Inferior parietal cortex (tissue), 1 donor: ENCODE results near the gene SOX30.

ENCODE experiments used
- DNase-seq: peaks from one replicate; pipeline ENCODE4 v3.0.0-alpha.2; 2016; ENCODE audit errors: extremely low spot score

Gene SOX30

DNA sequence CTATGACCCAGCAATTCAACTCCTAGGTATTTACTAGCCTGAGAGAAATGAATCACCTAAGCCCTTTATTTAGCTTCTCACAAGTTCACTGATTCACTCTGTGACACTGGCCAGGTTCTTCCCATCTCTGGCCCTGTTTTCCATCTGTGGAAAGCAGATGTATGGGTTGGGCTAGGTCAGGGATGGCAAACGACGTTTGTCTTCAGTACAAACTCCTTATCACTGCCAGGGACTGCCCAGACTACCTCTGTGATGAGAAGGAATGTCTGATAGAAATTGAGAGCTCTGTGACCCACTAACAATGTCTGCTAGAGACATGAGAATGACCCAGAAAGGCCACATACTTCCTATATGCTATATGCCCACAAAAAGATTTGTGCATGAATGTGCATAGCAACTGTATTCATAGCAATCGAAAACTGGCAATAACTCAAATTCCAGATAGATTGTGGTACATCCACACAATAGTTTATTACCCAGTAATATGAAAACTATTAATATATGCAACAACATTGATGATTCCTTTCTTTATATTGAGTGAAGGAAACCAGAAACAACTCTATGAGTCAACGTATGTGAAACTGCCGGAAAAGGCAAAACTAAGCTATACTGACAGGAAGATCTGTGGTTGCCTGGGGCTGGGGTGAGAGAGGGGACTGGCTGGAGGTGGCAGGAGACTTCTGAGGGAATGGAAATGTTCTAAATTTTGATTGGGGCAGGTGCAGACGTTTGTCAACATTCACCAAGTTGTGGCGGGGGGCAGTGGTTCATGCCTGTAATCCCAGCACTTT, 44.7 kb downstream of the SOX30 start:
- no peak for DNase-seq

DNA sequence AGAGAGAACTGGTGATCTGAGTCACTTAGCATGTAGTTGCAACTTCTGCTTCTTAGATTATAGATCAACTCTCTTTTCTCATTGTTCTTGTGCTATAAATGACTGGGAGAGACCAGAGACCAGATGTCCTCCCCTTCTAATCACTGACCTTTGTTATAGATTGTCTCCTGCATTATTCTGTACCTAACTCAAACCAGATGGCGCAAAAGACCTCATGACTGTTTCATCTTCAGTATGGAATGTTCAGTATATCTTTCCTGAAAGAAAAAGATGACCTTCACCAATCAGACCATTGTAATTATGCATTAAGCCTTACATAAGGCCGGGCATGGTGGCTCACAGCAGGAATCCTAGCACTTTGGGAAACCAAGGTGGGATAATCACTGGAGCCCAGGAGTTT, 46.2 kb downstream of the SOX30 start:
- no peak for DNase-seq

DNA sequence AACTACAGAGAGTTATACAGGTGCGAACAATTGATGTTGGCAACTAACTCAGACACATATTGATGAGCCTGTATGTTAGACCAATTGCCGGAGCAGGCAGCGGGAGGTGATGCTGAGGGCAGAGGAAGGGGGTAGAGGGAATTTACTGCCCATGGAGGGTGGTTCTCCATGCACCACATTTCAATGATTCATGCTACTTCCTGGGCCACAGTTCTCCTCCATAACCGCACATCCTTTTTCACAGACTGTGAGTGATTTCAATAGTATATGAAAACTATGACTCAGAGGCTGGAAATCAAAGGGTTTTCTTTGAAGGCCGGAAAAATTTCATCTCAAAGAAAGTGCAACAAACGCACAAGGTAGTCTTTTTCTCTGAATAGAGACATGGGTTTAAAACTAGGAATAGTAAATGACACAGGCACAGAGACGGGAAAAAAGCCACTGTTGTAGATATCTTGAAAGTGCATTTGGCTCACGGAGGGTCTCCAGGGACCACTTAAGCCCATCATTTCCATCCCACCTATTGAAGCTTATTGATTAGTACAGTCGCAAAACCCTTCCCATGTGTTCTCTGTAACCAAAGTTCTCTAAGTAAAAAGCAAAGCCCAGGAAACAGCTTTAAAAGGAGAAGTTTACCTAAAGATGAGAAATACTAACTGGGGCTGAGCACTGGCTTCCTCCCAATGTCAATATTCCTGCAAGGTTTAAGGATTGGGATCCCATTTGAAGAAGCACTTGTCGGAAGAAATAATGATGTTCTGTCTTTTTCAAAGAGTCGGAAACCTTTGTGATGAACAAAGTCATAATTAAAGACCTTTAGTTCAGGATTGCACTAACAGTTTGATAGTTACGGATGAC, 48.7 kb downstream of the SOX30 start:
- no peak for DNase-seq

DNA sequence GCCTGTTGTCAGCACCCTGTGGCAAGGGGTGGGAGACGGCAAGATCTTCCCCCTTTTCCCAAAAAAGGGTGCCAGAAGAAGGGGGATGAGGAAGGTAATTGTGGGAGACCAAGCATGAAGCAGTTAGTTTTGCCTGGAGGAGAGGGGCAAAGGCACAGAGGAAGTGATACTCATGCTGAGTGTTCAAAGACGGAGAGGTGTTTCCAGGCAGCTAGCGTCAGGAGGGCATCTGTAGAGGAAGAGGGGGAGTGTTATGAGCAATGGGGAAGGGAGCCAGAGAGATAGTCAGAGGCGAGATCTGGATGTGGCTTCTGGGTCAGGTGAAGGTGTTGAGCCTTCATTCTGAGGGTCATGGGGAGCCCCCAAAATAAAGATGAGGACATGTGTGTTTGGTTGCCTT, 49.7 kb downstream of the SOX30 start:
- no peak for DNase-seq

DNA sequence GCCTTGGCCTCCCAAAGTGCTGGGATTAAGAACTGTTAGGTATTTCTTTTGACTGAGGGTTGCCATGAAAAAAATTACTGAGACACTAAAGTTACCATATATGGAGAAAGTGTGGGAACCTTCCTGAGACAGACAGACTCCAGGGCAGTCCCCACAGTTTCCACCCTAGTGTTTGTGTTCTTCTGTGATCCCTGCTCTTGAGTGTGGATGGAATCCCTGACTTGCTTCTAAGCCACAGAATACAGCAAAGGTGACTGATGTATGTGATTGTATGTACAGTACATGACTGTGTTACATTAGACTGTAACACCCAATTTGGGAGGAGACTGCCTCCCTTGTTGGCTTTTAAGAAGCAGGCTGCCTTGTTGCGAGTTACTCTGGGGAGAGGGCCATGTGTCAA, 52.0 kb downstream of the SOX30 start:
- no peak for DNase-seq

DNA sequence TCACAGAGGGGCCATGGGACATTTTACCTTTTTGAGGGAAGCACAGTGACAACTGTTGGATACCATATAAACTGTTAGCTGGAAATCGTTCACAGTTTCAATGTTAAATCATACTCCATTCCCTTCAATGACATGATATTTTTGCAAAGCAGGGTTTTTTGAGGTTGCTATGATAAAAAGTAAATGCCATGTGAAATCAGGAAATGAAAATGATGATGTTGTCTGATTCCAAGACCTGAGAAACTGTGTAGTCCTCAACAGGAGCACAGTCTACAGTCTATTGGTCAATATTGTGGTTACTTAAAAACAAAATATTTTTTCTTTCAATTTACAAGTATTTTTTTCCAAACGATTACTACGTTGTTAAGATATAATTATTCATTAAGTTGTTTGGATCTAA, 52.7 kb downstream of the SOX30 start:
- no peak for DNase-seq

DNA sequence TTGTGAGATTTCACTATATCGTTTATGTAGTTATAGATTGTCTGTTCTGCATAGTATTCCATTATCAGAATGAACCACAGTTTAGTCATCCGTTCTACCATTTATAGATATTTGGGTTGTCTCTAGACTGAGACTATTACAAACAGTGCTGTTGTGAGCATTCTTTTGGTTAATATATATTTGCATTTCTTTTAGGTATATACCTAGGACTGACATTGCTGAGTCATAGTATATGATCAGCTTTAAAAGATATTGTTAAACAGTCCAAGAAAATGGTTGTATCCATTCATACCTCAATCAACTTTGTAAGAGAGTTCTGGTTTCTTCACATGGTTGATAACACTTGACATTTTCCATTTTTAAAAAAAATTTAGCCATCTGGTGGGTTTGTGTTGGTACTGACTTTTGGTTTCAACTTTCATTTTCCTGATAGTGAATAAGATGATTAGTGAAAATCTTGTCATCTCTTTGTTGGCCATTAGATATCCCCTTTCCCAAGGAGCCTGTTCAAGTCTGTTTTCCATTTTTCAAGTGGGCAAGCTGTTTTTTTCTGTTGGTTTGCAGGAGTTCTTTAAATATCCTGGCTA, 53.8 kb downstream of the SOX30 start:
- DNase-seq = no peak

DNA sequence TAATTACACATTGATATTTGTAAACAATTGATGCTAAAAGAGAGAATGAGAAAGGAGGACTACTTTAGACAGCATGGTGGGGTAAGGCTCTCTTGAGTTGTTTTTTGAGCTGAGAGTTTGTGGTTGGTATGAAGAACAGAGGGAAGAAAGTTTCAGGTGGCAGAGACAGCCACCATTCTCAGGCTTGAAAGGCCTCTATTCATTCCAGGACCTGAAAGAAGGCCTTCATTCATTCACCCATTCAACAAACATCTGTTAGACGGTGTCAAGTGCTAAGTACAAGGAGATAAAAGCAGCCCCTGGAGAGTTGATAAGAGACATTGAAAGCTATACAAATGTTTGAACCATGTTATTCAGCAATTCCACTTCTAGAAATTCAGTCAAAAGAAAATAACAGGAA, 55.0 kb downstream of the SOX30 start:
- no peak for DNase-seq

DNA sequence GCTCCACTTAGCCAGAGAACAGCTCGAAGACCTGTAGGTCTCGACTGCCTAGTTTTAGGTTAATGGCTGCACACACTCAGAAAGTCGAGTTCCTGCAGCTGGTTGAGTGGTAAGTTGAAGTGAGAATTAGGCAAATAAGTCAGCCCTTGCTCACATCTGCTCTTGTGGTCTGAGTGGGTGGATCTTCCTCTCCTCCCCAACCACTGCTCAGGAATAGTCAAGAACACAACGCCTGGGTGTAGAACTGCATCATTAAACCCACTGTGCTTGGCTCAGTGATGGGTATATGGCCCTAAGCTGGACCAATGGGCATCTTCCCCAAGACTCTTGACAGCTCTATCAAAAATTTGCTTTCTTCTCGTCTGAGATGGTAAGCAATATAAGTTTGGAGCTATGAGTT, 55.8 kb downstream of the SOX30 start:
- no peak for DNase-seq

DNA sequence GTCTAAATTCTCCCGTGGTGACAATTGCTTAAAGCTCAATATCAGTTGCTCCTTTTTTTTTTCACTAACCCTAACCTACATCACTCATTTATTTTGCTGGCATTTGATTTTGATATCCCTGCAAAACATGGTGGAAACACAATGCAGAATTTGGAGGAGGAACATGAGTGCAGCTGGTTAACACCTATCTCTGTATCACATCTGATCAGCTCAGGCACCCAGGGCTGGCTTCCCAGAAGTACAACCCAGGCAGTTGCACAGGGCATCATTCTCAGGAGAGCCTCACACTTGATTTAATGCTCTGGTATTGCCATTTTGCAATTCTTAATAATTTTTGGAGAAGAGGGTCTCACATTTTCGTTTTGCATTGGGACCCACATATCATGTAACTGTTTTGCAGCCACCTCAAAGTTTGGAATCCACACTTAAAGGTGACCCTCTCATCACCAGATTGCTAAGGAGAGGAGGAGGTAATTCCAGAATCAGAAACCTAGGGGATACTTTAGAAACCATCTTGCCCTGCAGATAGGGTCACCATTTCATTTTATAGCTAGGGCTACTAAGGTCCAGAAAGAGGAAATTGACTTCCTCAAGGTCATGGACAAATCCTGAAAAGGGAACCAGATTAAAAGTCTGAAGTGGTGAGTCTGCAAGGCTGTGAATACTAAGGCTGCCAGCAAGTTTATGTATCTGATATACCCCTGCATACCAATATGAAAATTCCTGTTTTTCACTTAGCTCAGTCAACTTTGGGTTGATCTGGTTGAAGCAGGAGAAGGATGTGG, 57.4 kb downstream of the SOX30 start:
- DNase-seq = no peak

DNA sequence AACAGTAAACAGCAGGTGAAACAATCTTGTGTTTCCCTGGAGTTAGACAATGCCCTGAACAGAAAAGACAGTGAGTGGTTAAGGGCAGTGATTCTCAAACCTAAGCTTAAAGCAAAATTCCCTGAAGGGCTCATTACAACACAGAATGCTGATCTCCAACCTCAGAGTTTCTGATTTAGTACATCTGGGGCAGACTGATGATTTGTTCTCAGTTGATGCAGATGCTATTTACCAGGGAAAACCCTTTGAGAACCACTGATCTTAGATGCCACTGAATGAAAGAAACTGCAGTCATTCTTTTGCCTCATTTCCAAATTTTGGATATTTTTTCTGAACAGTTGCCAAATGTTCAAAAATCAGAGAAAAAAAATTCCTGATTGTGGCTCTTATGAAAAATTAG, 58.0 kb downstream of the SOX30 start:
- DNase-seq = no peak

DNA sequence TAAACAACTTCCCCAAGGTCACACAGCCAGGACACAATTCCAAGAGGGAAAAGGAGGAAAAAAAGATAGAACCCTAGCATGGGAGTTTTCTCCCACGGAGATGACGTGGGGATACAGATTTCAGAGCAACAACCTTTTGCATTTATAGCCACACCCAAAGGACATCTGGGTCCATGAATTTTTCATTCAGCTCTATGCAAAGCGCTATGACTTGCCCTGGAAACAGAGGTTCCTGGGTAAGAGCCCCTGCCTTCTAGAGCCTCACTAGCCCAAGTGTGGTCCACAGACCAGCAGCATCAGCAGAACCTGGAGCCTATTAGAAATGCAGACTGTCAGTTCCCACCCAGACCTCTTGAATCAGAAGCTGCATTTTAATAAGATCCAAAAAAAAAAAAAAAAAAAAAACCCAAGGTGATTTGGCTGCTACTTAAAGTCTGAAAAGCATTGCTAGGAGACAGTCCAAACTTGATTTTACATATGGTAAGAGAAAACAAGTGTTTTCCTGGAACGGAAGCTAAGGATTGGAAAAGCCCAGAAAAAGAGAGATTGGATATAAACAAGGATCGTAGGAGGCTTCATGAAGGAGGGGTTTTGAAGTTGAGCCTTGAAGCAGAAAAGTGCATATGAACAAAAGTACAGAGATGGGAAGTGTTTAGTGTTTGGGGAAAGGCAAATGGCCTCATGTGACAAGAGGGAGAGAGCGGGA, 59.0 kb downstream of the SOX30 start:
- DNase-seq = no peak

DNA sequence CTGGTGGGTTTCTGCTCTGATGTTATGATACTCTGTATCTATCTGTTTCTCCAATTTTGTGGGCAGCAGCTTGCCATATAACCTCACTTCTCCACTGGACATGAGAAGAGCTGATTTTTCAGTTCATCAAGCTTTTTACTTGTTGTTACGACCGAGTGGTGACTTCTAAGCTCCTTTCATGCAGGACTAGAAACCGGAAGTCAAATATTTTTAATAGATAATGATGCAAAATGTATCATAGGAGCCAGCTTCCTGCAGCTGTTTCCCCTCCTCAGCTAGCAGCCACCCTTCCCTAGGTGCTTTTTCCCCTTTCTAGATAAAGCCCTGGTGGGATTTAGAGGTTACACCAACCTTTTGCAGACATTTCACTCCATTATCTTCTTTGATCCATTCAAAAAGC, 59.6 kb downstream of the SOX30 start:
- no peak for DNase-seq

DNA sequence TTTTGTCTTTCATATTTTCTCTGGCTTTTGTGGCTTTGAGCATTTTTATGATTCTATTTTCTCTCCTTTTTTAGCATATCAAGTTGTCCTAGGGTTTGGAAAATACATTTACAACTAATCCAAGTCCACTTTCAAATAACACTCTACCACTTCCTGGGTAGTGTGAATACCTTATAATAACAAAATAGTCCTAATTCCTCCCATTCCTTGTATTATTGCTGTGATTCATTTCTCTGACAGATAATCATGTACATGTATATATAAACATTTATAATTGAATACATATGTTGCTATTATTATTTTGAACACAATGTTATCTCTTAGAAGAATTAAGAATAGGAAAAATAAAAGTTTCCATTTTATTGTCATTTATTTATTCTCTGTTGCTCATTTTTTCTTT, 61.8 kb downstream of the SOX30 start:
- no peak for DNase-seq

DNA sequence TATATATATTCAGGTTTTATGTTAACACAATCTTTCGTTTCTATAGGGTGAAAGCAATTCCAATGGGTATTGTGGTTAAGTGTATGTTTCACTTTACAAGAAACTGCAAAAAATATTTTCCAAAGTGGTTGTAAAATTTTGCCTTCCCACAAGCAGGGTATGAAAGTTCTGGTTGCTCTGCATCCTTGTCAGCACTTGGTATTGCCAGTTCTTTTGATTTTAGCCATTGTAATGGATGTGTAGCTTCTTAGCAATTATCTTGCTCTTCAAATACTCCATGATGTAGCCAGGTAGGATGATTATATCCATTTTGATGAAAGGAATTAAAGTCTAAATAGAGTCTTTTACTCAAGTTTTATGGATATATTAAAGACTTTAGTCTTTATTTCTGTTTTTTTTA, 67.6 kb downstream of the SOX30 start:
- DNase-seq = no peak

DNA sequence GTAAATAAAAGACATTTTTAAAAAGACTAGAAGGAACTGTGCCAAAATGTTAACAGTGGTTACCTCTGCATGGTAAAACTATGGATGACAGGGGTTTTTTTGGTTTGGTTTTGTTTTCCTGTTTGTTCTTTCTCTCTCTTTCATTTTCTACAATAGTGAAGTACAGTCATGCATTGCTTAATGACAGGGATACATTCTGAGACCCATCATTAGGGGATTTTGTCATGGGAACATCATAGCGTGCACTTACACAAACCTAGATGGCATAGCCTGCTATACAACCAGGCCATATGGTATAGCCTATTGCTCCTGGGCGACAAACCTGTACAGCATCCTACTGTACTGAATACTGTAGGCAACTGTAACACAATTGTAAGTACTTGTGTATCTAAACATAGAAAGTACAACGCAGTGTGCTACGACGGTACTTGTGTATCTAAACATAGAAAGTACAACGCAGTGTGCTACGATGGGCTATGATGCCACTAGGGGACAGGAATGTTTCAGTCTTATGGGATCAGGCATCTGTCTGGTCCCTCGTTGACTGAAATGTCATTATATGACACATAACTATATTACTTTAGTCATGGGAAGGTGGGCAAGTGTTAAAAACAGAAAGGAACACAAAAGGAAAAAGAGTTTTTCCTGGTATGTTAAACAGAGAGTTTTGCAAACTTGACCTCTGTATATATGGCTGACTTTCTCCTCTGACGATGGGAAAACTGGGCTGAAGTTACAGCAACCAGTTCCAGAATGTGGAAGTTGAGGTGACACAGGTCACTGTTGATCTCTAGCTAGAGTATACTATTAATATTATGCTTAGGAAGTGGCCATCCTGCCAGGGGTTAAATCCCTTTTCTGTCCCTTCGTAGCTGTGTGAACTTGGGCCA, 69.3 kb downstream of the SOX30 start:
- DNase-seq = no peak

DNA sequence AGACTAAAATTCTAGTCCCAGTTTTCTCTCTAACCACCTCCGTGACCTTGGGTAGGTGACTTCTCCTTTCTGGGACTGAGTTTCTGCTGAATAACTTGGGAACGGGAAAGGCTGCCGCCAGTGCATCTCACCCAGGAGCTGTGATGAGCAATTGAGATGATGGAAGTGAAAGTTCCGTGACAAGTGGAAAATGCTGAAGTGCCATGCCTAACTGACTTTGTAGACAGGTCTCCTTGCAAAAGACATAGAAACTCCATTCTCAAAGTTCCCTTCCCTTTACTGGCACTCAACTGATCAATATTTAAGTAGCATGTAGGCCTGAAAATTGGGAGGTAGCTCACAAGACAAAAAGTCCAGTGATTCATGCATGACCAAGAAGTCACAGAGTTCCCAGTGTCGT, 70.3 kb downstream of the SOX30 start:
- no peak for DNase-seq

DNA sequence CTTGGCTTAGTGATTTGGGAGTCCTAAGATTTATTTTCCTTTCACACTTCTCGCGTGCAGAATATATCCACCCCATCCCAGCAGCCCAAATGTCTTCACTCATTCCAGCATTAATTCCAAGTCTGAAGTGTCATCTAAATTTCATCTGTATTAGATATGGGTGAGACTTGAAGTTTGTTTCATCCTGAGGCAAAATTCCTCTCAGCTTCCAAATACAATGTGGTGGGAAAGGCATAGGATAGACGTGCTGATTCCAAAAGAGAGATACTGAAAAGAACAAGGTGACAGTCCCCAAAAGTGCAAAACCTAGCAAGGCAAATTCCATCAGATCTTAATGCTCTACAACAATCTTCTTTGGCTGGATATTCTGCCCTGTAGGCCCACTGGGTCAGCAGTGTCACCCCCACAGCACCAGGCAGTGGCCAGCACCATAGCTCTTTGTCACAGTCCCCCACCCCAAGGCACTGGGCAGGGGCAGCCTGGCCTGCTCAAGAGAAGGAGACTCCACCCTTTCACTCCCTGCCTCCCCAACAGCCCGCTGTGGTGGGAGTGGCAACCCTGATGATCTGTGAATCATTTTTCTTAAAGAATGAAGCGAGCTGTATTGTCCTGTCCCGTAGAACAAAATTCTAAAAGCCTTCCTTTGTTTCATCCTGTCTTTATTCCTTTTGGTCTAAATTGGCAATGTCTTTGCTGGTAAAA, 74.0 kb downstream of the SOX30 start:
- no peak for DNase-seq

DNA sequence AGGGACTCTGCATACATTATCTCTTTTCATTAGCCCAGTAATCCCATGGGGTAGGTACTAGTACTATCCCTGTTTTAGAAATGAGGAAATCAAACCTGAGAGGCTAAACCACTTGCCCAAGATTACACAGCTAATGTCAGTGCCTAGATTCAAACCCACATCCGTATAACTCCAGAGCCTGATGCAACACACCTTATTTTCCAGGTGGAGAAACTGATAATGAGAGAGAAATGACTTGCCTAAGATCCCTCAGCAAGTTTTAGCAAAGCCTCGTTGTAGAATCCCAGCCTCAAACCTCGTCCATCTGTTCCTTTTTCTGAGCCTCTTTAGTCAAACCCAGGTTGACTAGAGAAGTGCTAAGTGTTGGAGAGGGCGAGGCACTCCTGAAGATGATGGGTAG, 75.6 kb downstream of the SOX30 start:
- no peak for DNase-seq
